HepG2 (cell line): ENCODE results near the gene CERS5. TPM values are rescaled to one million over a fixed set of nuclear protein-coding genes. Genes with fewer than 3 reads are reported as not detected.
A peak's percentile ranks its signal among the peaks of the same experiment; 100 is the strongest.

Source experiments
- DNMT3B ChIP-seq: conservative IDR thresholded peaks from 2 replicates; pipeline ENCODE4 v1.6.1; 2016; ENCODE audit warnings: missing biosample characterization, control low read depth
- FOXO1 ChIP-seq: sonication (generic); formaldehyde crosslinking; IDR thresholded peaks from 2 replicates; pipeline ENCODE4 v1.4.0; 2020; ENCODE audit warnings: missing genetic modification reagents
- HNRNPL ChIP-seq: fragments of 200-400 bp; formaldehyde crosslinking; IDR thresholded peaks from 2 replicates; pipeline ENCODE4 v1.6.1; 2017; ENCODE audit warnings: mild to moderate bottlenecking, low read depth, low read length
- HOXD1 ChIP-seq: sonication (generic); formaldehyde crosslinking; IDR thresholded peaks from 2 replicates; pipeline ENCODE4 v1.5.0; 2020; ENCODE audit warnings: missing genetic modification reagents
- IRF2 ChIP-seq: IDR thresholded peaks from 2 replicates; pipeline ENCODE4 v1.6.1; 2018; ENCODE audit warnings: missing genetic modification reagents, missing compliant biosample characterization
- JUN ChIP-seq: sonication (generic); formaldehyde crosslinking; IDR thresholded peaks from 2 replicates; pipeline ENCODE4 v1.4.0; 2020; ENCODE audit warnings: mild to moderate bottlenecking, missing genetic modification reagents
- KDM4B ChIP-seq: sonication (generic); formaldehyde crosslinking; IDR thresholded peaks from 2 replicates; pipeline ENCODE4 v1.4.0; 2020; ENCODE audit warnings: missing genetic modification reagents
- NCOA5 ChIP-seq: sonication (generic); formaldehyde crosslinking; IDR thresholded peaks from 2 replicates; pipeline ENCODE4 v1.4.0; 2020; ENCODE audit warnings: missing genetic modification reagents
- NFE2L1 ChIP-seq: sonication (generic); formaldehyde crosslinking; IDR thresholded peaks from 2 replicates; pipeline ENCODE4 v1.4.0; 2020; ENCODE audit warnings: missing genetic modification reagents, mild to moderate bottlenecking, borderline replicate concordance
- RELA ChIP-seq: sonication (generic); formaldehyde crosslinking; IDR thresholded peaks from 2 replicates; pipeline ENCODE4 v1.4.0; 2020; ENCODE audit warnings: missing genetic modification reagents
- SPEN ChIP-seq: sonication (generic); formaldehyde crosslinking; IDR thresholded peaks from 2 replicates; pipeline ENCODE4 v1.5.1; 2020; ENCODE audit warnings: low read depth, mild to moderate bottlenecking, missing genetic modification reagents
- SUZ12 ChIP-seq: fragments of 150-350 bp; IDR thresholded peaks from 2 replicates; pipeline ENCODE4 v1.6.1; 2014; ENCODE audit warnings: low read depth, low read length
- TMF1 ChIP-seq: sonication (generic); formaldehyde crosslinking; IDR thresholded peaks from 2 replicates; pipeline ENCODE4 v1.8.1; 2022; ENCODE audit warnings: low read depth, missing genetic modification reagents
- YEATS2 ChIP-seq: sonication (generic); formaldehyde crosslinking; IDR thresholded peaks from 2 replicates; pipeline ENCODE4 v1.4.0; 2020; ENCODE audit warnings: missing genetic modification reagents, borderline replicate concordance
- ZNF432 ChIP-seq: sonication (generic); formaldehyde crosslinking; IDR thresholded peaks from 2 replicates; pipeline ENCODE4 v1.5.0; 2020; ENCODE audit warnings: missing genetic modification reagents, mild to moderate bottlenecking, borderline replicate concordance
- ZNF773 ChIP-seq: sonication (generic); formaldehyde crosslinking; IDR thresholded peaks from 2 replicates; pipeline ENCODE4 v1.4.0; 2020; ENCODE audit warnings: missing genetic modification reagents, borderline replicate concordance
- ZNF782 ChIP-seq: sonication (generic); formaldehyde crosslinking; IDR thresholded peaks from 2 replicates; pipeline ENCODE4 v1.4.0; 2020; ENCODE audit warnings: missing genetic modification reagents, mild to moderate bottlenecking, borderline replicate concordance
- ZNF788 ChIP-seq: sonication (generic); formaldehyde crosslinking; IDR thresholded peaks from 2 replicates; pipeline ENCODE4 v1.5.0; 2020; ENCODE audit warnings: mild to moderate bottlenecking, missing genetic modification reagents, borderline replicate concordance
- polyA plus RNA-seq, 8 experiments: library from polyadenylated mRNA; depleted of rRNA in 3 of 8; stranded (reverse) in 7 of 8; unstranded in 1 of 8; fragments of >200 nt; fragmentation: Illumina TruSeq in 4 of 8; extraction: Trizol in 4 of 8; gene quantifications; 2 replicates each; pipeline versions ENCODE4 v1.2.1 to v1.2.3, GENCODE V29; 2011 to 2016; ENCODE audit warnings: low read depth in 4 of 8, missing spikeins in 1 of 8, mixed read lengths in 1 of 8; ENCODE audit not compliant: insufficient read depth in 1 of 8
- total RNA-seq, 5 experiments: library from RNA; depleted of rRNA; stranded (reverse); fragments of >200 nt; fragmentation: Illumina TruSeq; extraction: Trizol; gene quantifications; 2 replicates each; pipeline ENCODE4 v1.2.3, GENCODE V29; 2016; ENCODE audit warnings: low read depth in 1 of 5
- TF ChIP-seq, protein P1 (sequence below): sonication (generic); formaldehyde crosslinking; IDR thresholded peaks from 2 replicates; pipeline ENCODE4 v1.9.0; 2021; ENCODE audit warnings: missing genetic modification reagents, borderline replicate concordance
- TF ChIP-seq, protein P2 (sequence below): IDR thresholded peaks from 2 replicates; pipeline ENCODE4 v1.6.1; 2012; ENCODE audit warnings: inconsistent platforms
- TF ChIP-seq, protein P3 (sequence below): sonication (generic); formaldehyde crosslinking; IDR thresholded peaks from 2 replicates; pipeline ENCODE4 v1.4.0; 2020; ENCODE audit warnings: missing genetic modification reagents
- TF ChIP-seq, protein P4 (sequence below): fragments of 450-650 bp; IDR thresholded peaks from 2 replicates; pipeline ENCODE4 v1.6.1; 2016
- TF ChIP-seq, protein P5 (sequence below): sonication (generic); formaldehyde crosslinking; IDR thresholded peaks from 2 replicates; pipeline ENCODE4 v1.4.0; 2020; ENCODE audit warnings: missing genetic modification reagents

Gene CERS5
- total and polyA plus RNA-seq, 2 of the 13 experiments (the other 11 are each of a cell fraction or from before 2014, with no cell fraction given), result 22.3 to 48.8 TPM

- no peak for TF ChIP-seq ZNF773 (CRISPR knock-in tag)
- no peak for TF ChIP-seq JUN
- TF ChIP-seq, protein P1, sequence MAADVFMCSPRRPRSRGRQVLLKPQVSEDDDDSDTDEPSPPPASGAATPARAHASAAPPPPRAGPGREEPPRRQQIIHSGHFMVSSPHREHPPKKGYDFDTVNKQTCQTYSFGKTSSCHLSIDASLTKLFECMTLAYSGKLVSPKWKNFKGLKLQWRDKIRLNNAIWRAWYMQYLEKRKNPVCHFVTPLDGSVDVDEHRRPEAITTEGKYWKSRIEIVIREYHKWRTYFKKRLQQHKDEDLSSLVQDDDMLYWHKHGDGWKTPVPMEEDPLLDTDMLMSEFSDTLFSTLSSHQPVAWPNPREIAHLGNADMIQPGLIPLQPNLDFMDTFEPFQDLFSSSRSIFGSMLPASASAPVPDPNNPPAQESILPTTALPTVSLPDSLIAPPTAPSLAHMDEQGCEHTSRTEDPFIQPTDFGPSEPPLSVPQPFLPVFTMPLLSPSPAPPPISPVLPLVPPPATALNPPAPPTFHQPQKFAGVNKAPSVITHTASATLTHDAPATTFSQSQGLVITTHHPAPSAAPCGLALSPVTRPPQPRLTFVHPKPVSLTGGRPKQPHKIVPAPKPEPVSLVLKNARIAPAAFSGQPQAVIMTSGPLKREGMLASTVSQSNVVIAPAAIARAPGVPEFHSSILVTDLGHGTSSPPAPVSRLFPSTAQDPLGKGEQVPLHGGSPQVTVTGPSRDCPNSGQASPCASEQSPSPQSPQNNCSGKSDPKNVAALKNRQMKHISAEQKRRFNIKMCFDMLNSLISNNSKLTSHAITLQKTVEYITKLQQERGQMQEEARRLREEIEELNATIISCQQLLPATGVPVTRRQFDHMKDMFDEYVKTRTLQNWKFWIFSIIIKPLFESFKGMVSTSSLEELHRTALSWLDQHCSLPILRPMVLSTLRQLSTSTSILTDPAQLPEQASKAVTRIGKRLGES (CRISPR knock-in tag), result no peak
- peak; percentile 18; the same call in 1 of the 2 replicates for TF ChIP-seq TMF1 (CRISPR knock-in tag)
- 0 out of 2 replicates have a peak, but pooled peaks have one; percentile 1 for TF ChIP-seq SPEN (CRISPR knock-in tag)
- no peak for TF ChIP-seq YEATS2
- TF ChIP-seq, protein P2, sequence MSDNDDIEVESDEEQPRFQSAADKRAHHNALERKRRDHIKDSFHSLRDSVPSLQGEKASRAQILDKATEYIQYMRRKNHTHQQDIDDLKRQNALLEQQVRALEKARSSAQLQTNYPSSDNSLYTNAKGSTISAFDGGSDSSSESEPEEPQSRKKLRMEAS, result no peak
- no peak for TF ChIP-seq SUZ12
- no peak for TF ChIP-seq ZNF782 (CRISPR knock-in tag)
- TF ChIP-seq HNRNPL, result no peak
- no peak for TF ChIP-seq KDM4B (CRISPR knock-in tag)
- TF ChIP-seq IRF2 (CRISPR knock-in tag), result no peak
- TF ChIP-seq, protein P3, sequence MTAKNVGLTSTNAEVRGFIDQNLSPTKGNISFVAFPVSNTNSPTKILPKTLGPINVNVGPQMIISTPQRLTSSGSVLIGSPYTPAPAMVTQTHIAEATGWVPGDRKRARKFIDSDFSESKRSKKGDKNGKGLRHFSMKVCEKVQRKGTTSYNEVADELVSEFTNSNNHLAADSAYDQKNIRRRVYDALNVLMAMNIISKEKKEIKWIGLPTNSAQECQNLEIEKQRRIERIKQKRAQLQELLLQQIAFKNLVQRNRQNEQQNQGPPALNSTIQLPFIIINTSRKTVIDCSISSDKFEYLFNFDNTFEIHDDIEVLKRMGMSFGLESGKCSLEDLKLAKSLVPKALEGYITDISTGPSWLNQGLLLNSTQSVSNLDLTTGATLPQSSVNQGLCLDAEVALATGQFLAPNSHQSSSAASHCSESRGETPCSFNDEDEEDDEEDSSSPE (CRISPR knock-in tag), result no peak; the same call in 1 of the 2 replicates
- TF ChIP-seq NFE2L1, result no peak
- TF ChIP-seq NCOA5 (CRISPR knock-in tag), result no peak
- TF ChIP-seq ZNF432 (CRISPR knock-in tag), result no peak
- TF ChIP-seq, protein P4, sequence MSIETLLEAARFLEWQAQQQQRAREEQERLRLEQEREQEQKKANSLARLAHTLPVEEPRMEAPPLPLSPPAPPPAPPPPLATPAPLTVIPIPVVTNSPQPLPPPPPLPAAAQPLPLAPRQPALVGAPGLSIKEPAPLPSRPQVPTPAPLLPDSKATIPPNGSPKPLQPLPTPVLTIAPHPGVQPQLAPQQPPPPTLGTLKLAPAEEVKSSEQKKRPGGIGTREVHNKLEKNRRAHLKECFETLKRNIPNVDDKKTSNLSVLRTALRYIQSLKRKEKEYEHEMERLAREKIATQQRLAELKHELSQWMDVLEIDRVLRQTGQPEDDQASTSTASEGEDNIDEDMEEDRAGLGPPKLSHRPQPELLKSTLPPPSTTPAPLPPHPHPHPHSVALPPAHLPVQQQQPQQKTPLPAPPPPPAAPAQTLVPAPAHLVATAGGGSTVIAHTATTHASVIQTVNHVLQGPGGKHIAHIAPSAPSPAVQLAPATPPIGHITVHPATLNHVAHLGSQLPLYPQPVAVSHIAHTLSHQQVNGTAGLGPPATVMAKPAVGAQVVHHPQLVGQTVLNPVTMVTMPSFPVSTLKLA, result no peak
- no peak for TF ChIP-seq RELA (CRISPR knock-in tag)
- TF ChIP-seq FOXO1 (CRISPR knock-in tag), result no peak
- TF ChIP-seq HOXD1 (CRISPR knock-in tag), result 0 out of 2 replicates have a peak, but pooled peaks have one; percentile 41
- TF ChIP-seq DNMT3B (CRISPR knock-in tag), result no peak
- TF ChIP-seq ZNF788 (CRISPR knock-in tag), result 0 out of 2 replicates have a peak, but pooled peaks have one; percentile 50
- TF ChIP-seq, protein P5, sequence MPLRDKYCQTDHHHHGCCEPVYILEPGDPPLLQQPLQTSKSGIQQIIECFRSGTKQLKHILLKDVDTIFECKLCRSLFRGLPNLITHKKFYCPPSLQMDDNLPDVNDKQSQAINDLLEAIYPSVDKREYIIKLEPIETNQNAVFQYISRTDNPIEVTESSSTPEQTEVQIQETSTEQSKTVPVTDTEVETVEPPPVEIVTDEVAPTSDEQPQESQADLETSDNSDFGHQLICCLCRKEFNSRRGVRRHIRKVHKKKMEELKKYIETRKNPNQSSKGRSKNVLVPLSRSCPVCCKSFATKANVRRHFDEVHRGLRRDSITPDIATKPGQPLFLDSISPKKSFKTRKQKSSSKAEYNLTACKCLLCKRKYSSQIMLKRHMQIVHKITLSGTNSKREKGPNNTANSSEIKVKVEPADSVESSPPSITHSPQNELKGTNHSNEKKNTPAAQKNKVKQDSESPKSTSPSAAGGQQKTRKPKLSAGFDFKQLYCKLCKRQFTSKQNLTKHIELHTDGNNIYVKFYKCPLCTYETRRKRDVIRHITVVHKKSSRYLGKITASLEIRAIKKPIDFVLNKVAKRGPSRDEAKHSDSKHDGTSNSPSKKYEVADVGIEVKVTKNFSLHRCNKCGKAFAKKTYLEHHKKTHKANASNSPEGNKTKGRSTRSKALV, result 0 out of 2 replicates have a peak, but pooled peaks have one; percentile 54
These were observed 54.5 kb downstream of the CERS5 start (continued) for GRCh38 chr12:50112456-50113218.
